ENCODE data around the gene DCAF10. TPM values are rescaled to one million over a fixed set of nuclear protein-coding genes. Genes with fewer than 3 reads are reported as not detected.

Gene DCAF10
- total and polyA plus RNA-seq, 2 of the 8 experiments (the other 6 are each of a cell fraction or from before 2014, with no cell fraction given), result 7.1 to 15.0 TPM

DNA sequence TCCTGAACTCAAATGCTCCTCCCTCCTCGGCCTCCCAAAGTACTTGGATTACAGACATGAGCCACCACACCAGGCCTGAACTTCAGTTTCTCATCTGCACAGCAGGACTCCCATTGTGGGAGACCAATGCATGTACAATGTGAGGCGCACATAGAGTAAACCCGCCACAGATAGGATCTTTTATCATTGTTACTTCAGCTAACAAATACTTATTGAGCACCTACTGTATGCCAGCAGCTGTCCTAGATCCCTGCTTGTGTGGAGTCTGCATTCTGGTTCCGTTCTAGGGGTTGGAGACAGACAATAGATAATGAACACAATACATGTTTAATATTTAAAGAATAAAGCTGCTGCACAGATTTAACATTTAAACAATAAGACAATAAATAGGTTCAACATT, 109.7 kb downstream of the DCAF10 start:
- ChIA-PET POLR2A (ENCODE audit: partially characterized antibody) (interaction anchor here (1.5 kb wide), 1 partner anchor 35 kb away, joined by 4 read pairs; no protein-coding TSS in a partner anchor), CTCF (ENCODE audit: partially characterized antibody) (interaction anchor here (0.7 to 1.5 kb wide), 5 partner anchors 12 to 454 kb away, joined by 3 to 6 read pairs (median 4); no protein-coding TSS in a partner anchor)
- Histone ChIP-seq H2AFZ (ENCODE audit: low read length) (no peak overlapping the region), H3K27me3 (replicated peaks in 1 of 4; ENCODE audit: control insufficient read depth in 3 of 4, extremely low read depth in 1 of 4, insufficient read depth in 3 of 4, low read length in 3 of 4) (no peaks in the 10 kb centered on the region; a peak in 2 of 7 replicates), H2BK20ac (ENCODE audit: low read length) (no peak overlapping the region), H4K91ac (replicated peaks; ENCODE audit: insufficient read length, low read length) (no peak overlapping the region), H3K56ac (replicated peaks; ENCODE audit: insufficient read length, low read depth, low read length) (no peak overlapping the region), H2AK5ac (ENCODE audit: low read depth, low read length) (no peak overlapping the region), H3K27ac (ENCODE audit: low read depth, low read length) (no peak overlapping the region), H4K5ac (ENCODE audit: insufficient read length, low read depth, low read length) (no peak overlapping the region), H2BK120ac (replicated peaks; ENCODE audit: low read depth, low read length) (no peak overlapping the region), H3K23ac (ENCODE audit: insufficient read length) (no peak overlapping the region), H4K20me1 (replicated peaks in 1 of 2; ENCODE audit: control insufficient read depth in 1 of 2, insufficient read depth in 2 of 2, low read length in 2 of 2) (no peaks in the 10 kb centered on the region), H3K4me2 (ENCODE audit: insufficient read depth in 1 of 2, low read depth in 2 of 2, low read length in 2 of 2) (no peak overlapping the region), H2BK15ac (ENCODE audit: low read length) (no peak overlapping the region), H3K18ac (ENCODE audit: extremely low read depth, low read length) (no peak overlapping the region), H3K4ac (replicated peaks; ENCODE audit: insufficient read length, low read depth, low read length) (no peak overlapping the region), H3K4me1 (replicated peaks in 1 of 4; ENCODE audit: control insufficient read depth in 3 of 4, insufficient read depth in 4 of 4, low read length in 3 of 4) (peaks cover 0 to 1% (median 0%) of the 10 kb centered on the region in 4 experiments; a peak in 1 of 7 replicates), H3K36me3 (ENCODE audit: control insufficient read depth in 2 of 4, insufficient read depth in 4 of 4, low read length in 3 of 4) (no peaks in the 10 kb centered on the region), H3K14ac (ENCODE audit: insufficient read length) (no peak overlapping the region), H3K4me3 (ENCODE audit: extremely low read depth in 1 of 4, insufficient read depth in 2 of 4, low read depth in 3 of 4, low read length in 4 of 4) (no peak overlapping the region), H3K79me2 (ENCODE audit: control insufficient read depth in 1 of 2, insufficient read depth in 2 of 2, low read length in 2 of 2) (no peaks in the 10 kb centered on the region), H3K9ac (replicated peaks in 1 of 4; ENCODE audit: extremely low read depth in 1 of 4, low read depth in 3 of 4, low read length in 3 of 4) (no peak overlapping the region), H4K8ac (ENCODE audit: extremely low read depth, insufficient read depth, low read length) (no peak overlapping the region), H3K23me2 (ENCODE audit: low read depth, low read length) (no peaks in the 10 kb centered on the region), H3K9me3 (ENCODE audit: insufficient read depth in 2 of 2, low read depth in 1 of 2, low read length in 1 of 2) (no peaks in the 10 kb centered on the region), H3K79me1 (ENCODE audit: low read depth, low read length) (no peaks in the 10 kb centered on the region), H2BK5ac (ENCODE audit: low read depth, low read length) (no peak overlapping the region), H2BK12ac (ENCODE audit: low read depth, low read length) (no peak overlapping the region)
- TF ChIP-seq SP1 (IDR thresholded peaks at IDR 0.05; ENCODE audit: low read depth, low read length), result no peak
- no peak for TF ChIP-seq KDM1A (IDR thresholded peaks at IDR 0.05; ENCODE audit: borderline replicate concordance, low read length)
- no peak for TF ChIP-seq POLR2AphosphoS5 (IDR thresholded peaks at IDR 0.05; ENCODE audit: low read depth, low read length)
- TF ChIP-seq FOSL1 (IDR thresholded peaks at IDR 0.05; ENCODE audit: insufficient read depth, low read depth, low read length), result no peak
- no peak for TF ChIP-seq NANOG (IDR thresholded peaks at IDR 0.05; ENCODE audit: insufficient read depth, low read depth, low read length, poor library complexity, severe bottlenecking)
- TF ChIP-seq CBX8 (IDR thresholded peaks at IDR 0.05; ENCODE audit: borderline replicate concordance, low read depth, low read length), result no peak
- TF ChIP-seq TBP (IDR thresholded peaks at IDR 0.05; ENCODE audit: low read depth, low read length), result no peak
- WGBS, 2 experiments (ENCODE audit: extremely low coverage in 1 of 2, insufficient coverage in 1 of 2, insufficient read length in 1 of 2, insufficient replicate concordance in 2 of 2, low coverage in 1 of 2, low lambda C conversion rate in 2 of 2, missing lambda C conversion rate in 1 of 2), result 93% methylated on average over 4 of the region's 4 CpGs; no CpG with 5 or more reads in 1 of the 2 experiments
- DNase-seq (ENCODE audit: low read depth in 1 of 2, low spot score in 2 of 2), result no peak
- FAIRE-seq, result no peak

Data from H1 (cell line).